ENCODE measurements around the gene NCAM1. TPM values are rescaled to one million over a fixed set of nuclear protein-coding genes. Genes with fewer than 3 reads are reported as not detected.

Gene NCAM1
- total and polyA plus RNA-seq, 9 of the 15 experiments (the other 6 are each of a cell fraction or from before 2014, with no cell fraction given): 0.09 to 0.23 TPM; not detected in 7

GRCh38 chr11:113314389-113315301 is 353.4 kb downstream of the NCAM1 start, which contains the start of gene TTC12 (continued):
- TF ChIP-seq ETS1 (conservative IDR thresholded peaks at IDR 0.05; ENCODE audit: control insufficient read depth, low read depth, low read length) (peak; percentile 83), POLR2G (IDR thresholded peaks at IDR 0.05; ENCODE audit: low read depth, low read length) (peak; percentile 78), GATAD2B (IDR thresholded peaks at IDR 0.05; ENCODE audit: borderline replicate concordance) (no peak), PHF8 (IDR thresholded peaks at IDR 0.05; ENCODE audit: borderline replicate concordance, low read length) (peak; percentile 87; the same call in 1 of the 2 replicates), THRA (IDR thresholded peaks at IDR 0.05) (no peak), LCOR (CRISPR knock-in tag; IDR thresholded peaks at IDR 0.05) (0 out of 2 replicates have a peak, but pooled peaks have one; percentile 43), ARID1B (IDR thresholded peaks at IDR 0.05) (no peak), NUFIP1 (IDR thresholded peaks at IDR 0.05; ENCODE audit: partially characterized antibody) (no peak), USF2 (CRISPR knock-in tag; IDR thresholded peaks at IDR 0.05) (no peak; the same call in 1 of the 2 replicates), TCF7L2 (IDR thresholded peaks at IDR 0.05; ENCODE audit: low read depth, low read length) (no peak), ZBTB8A (IDR thresholded peaks at IDR 0.05; ENCODE audit: partially characterized antibody) (no peak), RBM15 (IDR thresholded peaks at IDR 0.05; ENCODE audit: insufficient read depth, low read length) (no peak), TAF1 (IDR thresholded peaks at IDR 0.05; ENCODE audit: control insufficient read depth, extremely low read depth, insufficient read depth, low read length, severe bottlenecking) (peak; percentile 49)
- TF ChIP-seq, protein P1, sequence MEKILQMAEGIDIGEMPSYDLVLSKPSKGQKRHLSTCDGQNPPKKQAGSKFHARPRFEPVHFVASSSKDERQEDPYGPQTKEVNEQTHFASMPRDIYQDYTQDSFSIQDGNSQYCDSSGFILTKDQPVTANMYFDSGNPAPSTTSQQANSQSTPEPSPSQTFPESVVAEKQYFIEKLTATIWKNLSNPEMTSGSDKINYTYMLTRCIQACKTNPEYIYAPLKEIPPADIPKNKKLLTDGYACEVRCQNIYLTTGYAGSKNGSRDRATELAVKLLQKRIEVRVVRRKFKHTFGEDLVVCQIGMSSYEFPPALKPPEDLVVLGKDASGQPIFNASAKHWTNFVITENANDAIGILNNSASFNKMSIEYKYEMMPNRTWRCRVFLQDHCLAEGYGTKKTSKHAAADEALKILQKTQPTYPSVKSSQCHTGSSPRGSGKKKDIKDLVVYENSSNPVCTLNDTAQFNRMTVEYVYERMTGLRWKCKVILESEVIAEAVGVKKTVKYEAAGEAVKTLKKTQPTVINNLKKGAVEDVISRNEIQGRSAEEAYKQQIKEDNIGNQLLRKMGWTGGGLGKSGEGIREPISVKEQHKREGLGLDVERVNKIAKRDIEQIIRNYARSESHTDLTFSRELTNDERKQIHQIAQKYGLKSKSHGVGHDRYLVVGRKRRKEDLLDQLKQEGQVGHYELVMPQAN (IDR thresholded peaks at IDR 0.05; ENCODE audit: borderline replicate concordance): peak; percentile 97
- TF ChIP-seq, protein P2, sequence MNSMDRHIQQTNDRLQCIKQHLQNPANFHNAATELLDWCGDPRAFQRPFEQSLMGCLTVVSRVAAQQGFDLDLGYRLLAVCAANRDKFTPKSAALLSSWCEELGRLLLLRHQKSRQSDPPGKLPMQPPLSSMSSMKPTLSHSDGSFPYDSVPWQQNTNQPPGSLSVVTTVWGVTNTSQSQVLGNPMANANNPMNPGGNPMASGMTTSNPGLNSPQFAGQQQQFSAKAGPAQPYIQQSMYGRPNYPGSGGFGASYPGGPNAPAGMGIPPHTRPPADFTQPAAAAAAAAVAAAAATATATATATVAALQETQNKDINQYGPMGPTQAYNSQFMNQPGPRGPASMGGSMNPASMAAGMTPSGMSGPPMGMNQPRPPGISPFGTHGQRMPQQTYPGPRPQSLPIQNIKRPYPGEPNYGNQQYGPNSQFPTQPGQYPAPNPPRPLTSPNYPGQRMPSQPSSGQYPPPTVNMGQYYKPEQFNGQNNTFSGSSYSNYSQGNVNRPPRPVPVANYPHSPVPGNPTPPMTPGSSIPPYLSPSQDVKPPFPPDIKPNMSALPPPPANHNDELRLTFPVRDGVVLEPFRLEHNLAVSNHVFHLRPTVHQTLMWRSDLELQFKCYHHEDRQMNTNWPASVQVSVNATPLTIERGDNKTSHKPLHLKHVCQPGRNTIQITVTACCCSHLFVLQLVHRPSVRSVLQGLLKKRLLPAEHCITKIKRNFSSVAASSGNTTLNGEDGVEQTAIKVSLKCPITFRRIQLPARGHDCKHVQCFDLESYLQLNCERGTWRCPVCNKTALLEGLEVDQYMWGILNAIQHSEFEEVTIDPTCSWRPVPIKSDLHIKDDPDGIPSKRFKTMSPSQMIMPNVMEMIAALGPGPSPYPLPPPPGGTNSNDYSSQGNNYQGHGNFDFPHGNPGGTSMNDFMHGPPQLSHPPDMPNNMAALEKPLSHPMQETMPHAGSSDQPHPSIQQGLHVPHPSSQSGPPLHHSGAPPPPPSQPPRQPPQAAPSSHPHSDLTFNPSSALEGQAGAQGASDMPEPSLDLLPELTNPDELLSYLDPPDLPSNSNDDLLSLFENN (IDR thresholded peaks at IDR 0.05; ENCODE audit: low read depth in 2 of 2, low read length in 2 of 2): no peak

All from K562 (cell line).